Thyroid gland (tissue), 4 donors: ENCODE measurements around the gene ERICH2.

ENCODE experiments used
- POLR2A ChIP-seq, 2 donors: fragments of 450-650 bp; IDR thresholded peaks; one replicate each; pipeline ENCODE4 v1.6.1; 2017; ENCODE audit warnings: antibody characterized with exemption in 2 of 2, mild to moderate bottlenecking in 2 of 2, moderate library complexity in 1 of 2
- TF ChIP-seq, protein P1 (sequence below), 6 experiments: fragments of 200-600 bp in 3 of 6; fragments of 450-650 bp in 3 of 6; sonication (generic) in 3 of 6; IDR thresholded peaks; one replicate each; pipeline ENCODE4 v1.5.1; 2016 to 2019; ENCODE audit warnings: antibody characterized with exemption in 6 of 6, mild to moderate bottlenecking in 2 of 6, inconsistent platforms in 1 of 6, moderate library complexity in 1 of 6

DNA sequence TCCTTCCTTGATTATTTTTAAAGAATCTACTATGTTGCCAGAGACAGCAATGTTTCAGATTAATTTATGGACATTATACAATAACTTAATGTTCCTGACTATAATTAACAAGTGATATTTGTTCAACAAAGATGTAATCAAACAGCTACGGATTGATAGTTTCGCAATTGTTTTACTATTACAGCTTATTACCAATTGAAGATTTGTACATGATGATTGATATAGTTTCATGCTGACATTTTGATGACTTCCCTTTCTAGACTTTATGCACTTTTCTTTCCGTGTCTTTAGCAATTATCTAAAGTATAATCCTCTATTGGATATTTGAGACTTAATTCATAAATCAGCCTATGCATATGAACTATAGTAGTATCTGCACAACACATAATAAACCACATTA, 48.5 kb upstream of the ERICH2 start:
- TF ChIP-seq, protein P1, sequence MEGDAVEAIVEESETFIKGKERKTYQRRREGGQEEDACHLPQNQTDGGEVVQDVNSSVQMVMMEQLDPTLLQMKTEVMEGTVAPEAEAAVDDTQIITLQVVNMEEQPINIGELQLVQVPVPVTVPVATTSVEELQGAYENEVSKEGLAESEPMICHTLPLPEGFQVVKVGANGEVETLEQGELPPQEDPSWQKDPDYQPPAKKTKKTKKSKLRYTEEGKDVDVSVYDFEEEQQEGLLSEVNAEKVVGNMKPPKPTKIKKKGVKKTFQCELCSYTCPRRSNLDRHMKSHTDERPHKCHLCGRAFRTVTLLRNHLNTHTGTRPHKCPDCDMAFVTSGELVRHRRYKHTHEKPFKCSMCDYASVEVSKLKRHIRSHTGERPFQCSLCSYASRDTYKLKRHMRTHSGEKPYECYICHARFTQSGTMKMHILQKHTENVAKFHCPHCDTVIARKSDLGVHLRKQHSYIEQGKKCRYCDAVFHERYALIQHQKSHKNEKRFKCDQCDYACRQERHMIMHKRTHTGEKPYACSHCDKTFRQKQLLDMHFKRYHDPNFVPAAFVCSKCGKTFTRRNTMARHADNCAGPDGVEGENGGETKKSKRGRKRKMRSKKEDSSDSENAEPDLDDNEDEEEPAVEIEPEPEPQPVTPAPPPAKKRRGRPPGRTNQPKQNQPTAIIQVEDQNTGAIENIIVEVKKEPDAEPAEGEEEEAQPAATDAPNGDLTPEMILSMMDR (IDR thresholded peaks at IDR 0.05), result no peak
- TF ChIP-seq POLR2A (IDR thresholded peaks at IDR 0.05), result no peak
